H4 (cell line): Measurements from ENCODE around the gene KNTC1. TPM values are rescaled to one million over a fixed set of nuclear protein-coding genes. Genes with fewer than 3 reads are reported as not detected.
"Not testable (repeated sequence)": the region's sequence is repeated elsewhere in the genome, so short reads cannot be mapped to it uniquely, and the experiment has no call there.

Experiments
- DNase-seq: peaks from one replicate; pipeline ENCODE4 v3.0.0-alpha.2; 2015; ENCODE audit warnings: low spot score
- total RNA-seq: library from RNA; depleted of rRNA; stranded (reverse); fragments of >200 nt; shearing (Covaris generic); gene quantifications from 2 replicates; pipeline ENCODE4 v1.2.3, GENCODE V29; 2014

Gene KNTC1
- total RNA-seq, 1 experiment from 2014 or later: 31.4 TPM

DNA sequence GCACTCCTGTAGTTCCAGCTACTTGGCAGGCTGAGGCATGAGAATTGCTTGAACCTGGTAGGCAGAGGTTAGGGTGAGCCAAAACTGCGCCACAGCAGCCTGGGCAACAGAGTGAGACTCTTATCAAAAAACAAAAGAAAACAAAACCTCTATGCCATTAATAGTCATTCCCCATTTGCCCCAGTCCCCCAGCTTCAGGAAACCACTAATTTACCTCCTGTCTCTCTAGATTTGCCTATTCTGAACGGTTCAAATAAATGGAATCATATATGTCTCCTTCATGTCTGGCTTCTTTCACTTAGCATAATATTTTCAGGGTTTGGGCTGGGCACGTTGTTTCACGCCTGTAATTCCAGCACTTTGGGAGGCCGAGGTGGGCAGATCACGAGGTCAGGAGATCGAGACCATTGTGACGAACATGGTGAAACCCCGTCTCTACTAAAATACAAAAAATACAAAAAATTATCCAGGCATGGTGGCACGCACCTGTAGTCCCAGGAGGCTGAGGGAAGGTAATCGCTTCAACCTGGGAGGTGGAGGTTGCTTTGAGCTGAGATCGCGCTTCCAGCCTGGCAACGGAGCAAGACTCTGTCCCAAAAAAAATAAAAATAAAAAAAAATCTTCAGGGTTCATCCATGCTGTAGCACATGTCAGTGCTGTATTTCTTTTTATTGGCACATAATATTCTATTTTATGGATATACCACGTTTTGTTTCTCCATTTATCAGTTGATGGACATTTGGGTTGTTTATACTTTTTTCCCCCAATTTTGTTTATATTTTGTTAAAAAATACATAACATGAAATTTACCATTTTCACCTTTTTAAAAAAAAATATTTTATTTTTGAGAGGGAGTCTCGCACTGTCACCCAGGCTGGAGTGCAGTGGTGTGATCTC, 31.9 kb downstream of the KNTC1 start:
- no peak for DNase-seq

DNA sequence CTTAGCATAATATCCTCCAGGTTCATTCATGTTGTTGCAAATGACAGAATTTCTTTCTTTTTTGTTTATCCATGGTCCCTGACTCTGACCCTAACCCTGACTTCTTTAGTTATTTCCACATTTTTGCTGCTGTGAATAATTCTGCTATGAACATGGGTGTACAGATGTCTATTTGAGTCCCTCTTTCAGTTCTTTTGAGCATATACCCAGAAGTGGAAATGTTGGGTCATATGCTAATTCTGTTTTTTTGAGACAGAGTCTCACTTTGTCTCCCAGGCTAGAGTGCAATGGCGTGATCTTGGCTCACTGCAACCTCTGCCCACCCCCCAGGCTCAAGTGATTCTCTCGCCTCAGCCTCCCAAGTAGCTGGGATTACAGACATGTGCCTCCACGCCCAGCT, 33.1 kb downstream of the KNTC1 start:
- DNase-seq: no peak

- DNase-seq: no peak
Measured at GRCh38 chr12:122563361-122563760, 36.3 kb downstream of the KNTC1 start.

DNA sequence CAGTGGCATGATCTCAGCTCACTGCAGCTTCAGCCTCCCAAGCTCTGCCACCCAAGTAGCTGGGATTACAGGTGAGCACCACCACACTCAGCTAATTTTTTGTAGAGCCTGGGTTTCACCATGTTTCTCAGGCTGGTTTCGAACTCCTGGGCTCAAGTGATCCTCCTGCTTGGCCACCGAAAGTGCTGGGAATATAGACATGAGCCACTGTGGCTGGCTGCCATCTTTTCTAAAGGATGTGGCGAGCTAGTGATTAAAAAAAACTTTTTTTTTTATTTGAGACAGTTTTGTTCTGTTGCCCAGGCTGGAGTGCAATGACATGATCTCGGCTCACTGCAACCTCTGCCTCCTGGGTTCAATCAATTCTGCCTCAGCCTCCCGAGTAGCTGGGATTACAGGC, 39.8 kb downstream of the KNTC1 start:
- not testable (repeated sequence) for DNase-seq

DNA sequence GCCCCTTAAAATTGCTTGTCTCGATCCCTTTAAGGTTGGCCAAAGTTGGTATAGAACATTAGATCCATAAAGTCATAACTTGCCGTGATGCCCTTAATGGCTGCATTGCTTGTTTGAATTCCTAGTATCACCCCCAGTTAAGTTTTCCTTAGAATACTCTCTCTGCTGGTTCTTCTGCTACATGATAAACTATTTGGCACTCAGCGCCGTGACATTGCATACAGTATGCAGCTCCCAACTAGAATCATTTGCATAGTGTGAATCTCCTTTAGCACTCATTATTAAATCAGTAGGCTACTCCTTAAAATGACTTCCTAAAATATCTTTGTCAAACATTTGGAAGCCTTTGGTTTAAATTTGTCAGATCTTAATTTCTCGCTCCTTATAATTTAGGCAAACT, 42.2 kb downstream of the KNTC1 start:
- DNase-seq: no peak

- DNase-seq: not testable (repeated sequence)
Measured at GRCh38 chr12:122570006-122570405, 43.0 kb downstream of the KNTC1 start.

GRCh38 chr12:122571821-122572220, 44.8 kb downstream of the KNTC1 start:
- DNase-seq: no peak

GRCh38 chr12:122583294-122583693, 56.2 kb downstream of the KNTC1 start:
- not testable (repeated sequence) for DNase-seq

DNA sequence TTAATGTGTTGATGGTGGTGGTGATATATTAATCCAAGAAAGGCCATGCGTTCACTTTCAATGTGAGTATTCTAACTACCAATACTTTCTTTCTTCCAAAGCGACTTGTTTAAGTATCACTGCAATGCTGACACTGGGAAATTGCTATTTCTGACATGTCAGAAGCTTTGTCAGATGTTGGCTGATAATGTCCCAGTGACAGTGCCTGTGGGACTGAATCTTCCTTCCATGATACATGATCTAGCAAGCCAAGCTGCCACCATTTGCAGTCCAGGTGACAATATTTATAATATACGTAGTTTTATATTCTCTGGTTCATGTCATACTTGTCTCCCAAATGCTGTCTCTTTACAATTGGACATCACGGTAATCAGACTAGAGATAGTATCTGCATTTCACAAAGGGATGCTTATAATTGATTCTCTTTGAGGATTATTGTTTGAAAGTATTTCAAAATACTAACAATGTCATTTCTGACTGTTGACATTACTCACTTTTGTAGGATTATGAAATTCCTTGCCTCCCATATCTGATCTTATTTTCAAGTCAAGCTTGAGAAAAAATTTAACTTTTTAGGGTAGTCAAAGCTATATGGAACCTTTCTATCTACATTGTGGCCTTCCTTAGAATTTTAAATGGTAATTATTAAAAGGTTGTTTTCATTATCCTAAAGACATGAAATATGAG, 57.3 kb downstream of the KNTC1 start:
- DNase-seq: no peak

DNA sequence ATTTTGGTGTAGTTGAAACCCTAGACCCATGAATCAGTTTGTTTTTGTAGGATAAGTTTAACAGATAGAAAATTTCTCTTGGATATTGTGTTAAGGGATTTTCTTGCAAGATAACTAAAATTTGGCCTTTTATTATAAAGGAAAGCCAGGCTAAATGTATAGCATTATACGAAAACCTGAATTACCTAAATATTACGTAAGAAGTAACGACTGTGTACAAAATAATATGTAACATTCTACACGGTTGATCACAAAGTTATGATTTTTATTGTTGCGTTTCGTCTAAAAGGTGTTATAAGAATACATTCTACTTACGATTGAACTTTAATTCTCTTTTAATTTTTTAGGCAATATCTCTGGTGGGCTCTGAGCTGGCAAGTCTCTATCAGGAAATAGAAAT, 63.9 kb downstream of the KNTC1 start:
- no peak for DNase-seq

DNA sequence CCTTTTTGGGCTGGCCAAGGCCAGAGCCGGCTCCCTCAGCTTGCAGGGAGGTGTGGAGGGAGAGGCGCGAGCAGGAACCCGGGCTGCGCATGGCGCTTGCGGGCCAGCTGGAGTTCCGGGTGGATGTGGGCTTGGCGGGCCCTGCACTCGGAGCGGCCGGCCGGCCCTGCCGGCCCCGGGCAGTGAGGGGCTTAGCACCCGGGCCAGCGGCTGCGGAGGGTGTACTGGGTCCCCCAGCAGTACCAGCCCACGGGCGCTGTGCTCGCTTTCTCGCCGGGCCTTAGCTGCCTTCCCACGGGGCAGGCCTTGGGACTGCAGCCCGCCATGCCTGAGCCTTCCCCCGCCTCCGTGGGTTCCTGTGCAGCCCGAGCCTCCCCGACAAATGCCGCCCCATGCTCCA, 64.9 kb downstream of the KNTC1 start:
- not testable (repeated sequence) for DNase-seq

- not testable (repeated sequence) for DNase-seq
Measured at GRCh38 chr12:122592543-122592942, 65.5 kb downstream of the KNTC1 start.

DNA sequence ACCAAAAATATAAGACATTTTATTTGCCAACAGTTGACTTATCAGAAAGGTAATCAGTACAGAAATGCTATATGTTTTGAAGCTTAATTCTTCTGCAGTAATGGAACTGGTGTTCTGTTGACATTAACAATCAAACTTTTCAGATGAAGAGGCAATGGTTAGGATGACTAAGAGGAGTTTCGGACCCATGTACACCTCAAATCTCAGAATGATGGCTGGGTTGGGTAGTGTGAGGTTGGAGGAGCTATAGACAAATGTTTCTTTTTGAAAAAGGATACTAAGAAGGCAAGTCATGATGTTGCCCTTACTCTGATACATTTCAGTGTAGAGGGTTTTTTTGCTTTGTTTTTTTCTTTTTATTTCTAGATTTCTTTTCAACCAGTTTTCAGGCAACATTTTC, 66.9 kb downstream of the KNTC1 start:
- no peak for DNase-seq

DNA sequence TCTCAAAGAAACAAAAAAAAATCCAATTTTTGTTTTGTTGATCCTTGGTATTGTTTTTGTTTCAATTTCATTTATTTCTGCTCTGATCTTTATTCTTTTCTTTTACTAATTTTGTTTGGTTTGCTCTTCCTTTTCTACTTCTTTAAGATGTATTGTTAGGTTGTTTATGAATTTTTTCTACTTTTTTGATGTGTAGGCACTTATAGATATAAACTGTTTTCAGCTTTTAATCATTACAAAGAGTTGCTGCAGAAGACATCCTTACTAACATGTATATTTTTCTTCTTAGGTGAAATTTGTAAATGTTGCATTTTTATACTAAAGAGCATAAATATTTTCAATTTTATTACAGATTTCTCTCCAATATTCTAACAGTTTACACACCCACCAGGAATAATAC, 69.8 kb downstream of the KNTC1 start:
- no peak for DNase-seq

- DNase-seq: no peak
Measured at GRCh38 chr12:122602456-122602855, 75.4 kb downstream of the KNTC1 start.

DNA sequence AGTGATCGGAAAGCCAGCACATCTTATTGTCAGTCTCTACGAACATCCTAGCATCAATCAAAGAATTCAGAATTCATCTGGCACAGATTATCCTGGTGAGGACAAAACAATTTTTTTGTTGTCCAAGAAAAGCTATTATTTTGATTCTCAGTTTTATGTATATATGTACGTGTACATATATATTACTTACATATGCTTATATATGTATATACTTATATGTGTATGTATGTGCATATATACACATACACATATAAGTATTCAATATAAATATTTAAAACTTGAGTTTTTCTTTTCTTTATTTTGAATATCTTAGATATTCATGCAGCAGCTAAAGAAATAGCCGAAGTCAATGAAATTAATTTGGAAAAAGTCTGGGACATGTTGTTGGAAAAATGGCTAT, 77.9 kb downstream of the KNTC1 start:
- DNase-seq: no peak

- no peak for DNase-seq
Measured at GRCh38 chr12:122609732-122610131, 82.7 kb downstream of the KNTC1 start.

GRCh38 chr12:122610207-122610606, 83.2 kb downstream of the KNTC1 start:
- no peak for DNase-seq

DNA sequence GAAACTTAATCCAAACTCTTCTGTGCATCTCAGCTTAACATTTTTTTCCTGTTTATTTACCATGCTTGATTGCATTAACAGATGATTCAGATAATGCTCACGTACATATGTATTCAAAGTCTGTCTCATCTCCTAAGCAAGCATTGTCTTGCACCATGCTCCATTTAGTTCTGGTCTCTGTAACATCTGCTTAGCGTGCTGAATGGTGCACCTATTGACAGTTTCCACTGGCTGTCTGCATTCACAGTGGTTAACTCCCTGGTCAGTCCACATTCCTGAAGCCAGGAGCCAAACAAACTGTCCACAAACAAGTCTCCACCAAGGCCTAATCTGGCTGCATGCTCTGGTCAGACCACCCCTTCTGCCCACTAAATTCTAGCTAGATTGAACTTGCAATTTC, 83.9 kb downstream of the KNTC1 start:
- no peak for DNase-seq

DNA sequence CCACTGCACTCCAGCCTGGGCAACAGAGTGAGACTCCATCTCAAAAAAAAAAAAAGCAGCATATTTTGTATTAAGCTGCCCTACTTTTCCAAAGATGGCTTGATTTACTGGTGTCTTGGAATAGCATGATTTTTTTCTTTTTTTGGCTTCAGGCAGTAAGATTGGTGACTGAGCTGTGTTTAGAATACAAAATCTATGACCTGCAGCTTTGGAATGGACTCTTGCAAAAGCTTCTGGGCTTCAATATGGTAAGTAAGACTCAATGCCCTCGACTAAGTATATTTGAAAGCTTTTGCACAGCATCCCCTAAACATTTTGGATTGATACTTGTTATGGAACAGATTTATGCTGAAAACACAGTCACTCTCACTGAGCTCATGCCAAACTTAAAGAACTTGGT, 87.8 kb downstream of the KNTC1 start:
- no peak for DNase-seq

DNA sequence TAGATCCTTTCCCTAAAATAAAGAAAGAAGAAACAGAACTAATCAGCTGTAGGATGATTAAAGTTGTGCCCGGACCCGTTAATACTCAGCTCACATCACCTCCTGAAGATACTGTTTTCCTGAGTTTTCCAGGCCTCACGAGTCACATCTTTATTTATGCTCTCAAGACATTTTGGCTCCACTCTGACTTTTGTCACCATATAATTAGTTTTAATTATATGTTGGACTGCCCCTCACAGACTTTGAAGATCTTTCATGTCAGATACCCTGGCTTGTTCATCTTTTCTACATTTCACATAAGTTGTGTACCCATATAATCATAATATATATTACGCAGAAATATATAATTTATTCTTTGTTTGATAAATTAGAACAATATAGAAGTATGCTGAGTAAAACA, 88.7 kb downstream of the KNTC1 start:
- no peak for DNase-seq

- DNase-seq: no peak
Measured at GRCh38 chr12:122635471-122635870, 108.4 kb downstream of the KNTC1 start.

- DNase-seq: no peak
Measured at GRCh38 chr12:122643207-122643805, 116.3 kb downstream of the KNTC1 start.
